Hepatic stellate cell (primary cell): ENCODE measurements around the gene LYPD4.
A peak's percentile ranks its signal among the peaks of the same experiment; 100 is the strongest.
"Not testable (repeated sequence)": the region's sequence is repeated elsewhere in the genome, so short reads cannot be mapped to it uniquely, and the experiment has no call there.

Experiments used
- DNase-seq: peaks from one replicate; pipeline ENCODE4 v3.0.0; 2011; ENCODE audit warnings: low spot score

LYPD4 gene, protein sequence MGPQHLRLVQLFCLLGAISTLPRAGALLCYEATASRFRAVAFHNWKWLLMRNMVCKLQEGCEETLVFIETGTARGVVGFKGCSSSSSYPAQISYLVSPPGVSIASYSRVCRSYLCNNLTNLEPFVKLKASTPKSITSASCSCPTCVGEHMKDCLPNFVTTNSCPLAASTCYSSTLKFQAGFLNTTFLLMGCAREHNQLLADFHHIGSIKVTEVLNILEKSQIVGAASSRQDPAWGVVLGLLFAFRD

DNA sequence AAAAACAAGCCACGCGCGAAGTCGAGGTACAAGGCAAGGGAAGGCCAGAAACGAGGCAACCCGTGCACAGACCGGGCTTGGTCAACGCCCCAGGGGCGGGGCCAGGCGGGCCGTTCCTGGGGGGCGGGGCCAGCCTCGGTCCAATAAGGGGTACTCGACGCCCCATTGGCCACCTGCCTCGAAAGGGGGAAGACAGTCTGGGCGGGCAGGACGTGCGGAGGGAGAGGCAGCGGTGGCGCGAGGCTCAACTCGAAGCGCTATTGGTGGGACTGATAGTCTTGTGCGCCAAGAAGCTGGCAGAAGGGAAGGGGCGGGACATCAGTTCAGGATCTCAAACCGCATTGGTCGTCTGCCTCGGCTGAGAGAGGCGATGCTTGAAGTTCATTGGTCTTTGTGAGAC is at the start of gene LYPD4:
LYPD4 (minus strand) TSS at position 83 of the 400 bp plus-strand sequence. CDS start 5,398 bp downstream, outside the sequence.
- no peak for DNase-seq

DNA sequence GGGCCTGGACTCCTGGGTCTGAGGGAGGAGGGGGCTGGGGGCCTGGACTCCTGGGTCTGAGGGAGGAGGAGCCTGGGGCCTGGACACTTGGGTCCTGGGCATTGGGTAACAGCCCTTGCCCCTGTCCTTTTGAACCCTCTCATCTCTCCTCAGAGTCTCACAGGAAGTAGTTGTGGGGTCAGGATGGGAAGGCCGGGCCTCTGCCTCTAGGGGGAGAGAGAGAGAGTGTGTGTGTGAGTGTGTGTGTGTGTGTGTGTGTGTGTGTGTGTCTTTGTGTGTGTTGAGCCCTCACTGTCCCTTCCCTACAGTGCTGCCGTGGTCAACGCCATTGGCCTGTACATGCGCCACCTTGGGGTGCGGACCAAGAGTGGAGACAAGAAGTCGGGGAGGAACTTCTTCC is 49.4 kb upstream of the LYPD4 start:
- DNase-seq = no peak

DNA sequence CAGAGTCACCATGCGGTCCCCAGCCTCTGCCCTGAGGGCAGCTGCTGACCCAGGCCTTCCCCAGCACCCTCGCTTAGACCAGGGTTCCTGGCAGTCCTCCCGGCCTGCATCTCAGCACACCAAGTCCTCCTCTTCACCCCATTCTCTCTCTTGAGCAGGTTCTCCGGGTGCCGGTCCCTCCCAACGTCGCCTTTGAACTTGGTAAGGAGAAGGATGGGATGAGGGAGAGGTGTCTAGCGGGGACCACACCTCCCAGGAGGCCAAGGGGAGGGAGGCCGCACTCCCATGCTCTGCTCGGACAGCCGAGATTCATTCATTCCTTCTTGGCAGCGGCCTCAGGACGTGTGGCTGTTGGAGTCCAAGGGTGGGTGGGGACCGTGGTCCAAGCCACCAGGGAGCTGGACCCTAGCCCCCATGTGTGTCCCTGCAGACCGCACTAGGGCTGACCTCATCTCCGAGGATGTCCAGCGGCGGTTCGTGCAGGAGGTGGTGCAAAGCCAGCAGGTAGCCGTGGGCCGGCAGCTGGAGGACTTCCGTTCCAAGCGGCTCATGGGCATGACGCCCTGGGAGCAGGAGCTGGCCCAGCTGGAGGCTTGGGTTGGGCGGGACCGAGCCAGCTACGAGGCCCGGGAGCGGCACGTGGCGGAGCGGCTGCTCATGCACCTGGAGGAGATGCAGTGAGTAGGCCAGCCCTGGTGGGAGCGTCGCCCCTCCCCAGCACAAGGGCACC is 47.9 kb upstream of the LYPD4 start:
- DNase-seq = no peak

DNA sequence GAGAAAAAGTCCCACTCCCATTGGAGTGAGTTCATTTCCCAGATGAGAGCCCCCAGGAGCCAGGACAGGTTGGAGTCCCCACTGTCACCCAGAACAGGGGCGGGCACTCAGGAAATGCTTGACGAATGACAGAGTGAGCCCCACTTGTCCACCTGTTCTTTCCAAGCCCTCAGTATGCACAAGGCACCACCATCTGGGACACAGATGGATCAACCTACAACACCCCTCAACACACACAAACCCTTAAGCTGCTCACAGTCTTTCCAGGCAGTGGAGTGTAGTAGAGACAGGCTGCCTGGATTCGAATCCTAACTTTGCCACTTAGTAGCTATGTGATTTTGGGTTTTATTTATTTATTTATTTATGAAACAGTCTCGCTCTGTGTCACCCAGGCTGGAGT is 46.5 kb upstream of the LYPD4 start:
- DNase-seq = no peak

DNA sequence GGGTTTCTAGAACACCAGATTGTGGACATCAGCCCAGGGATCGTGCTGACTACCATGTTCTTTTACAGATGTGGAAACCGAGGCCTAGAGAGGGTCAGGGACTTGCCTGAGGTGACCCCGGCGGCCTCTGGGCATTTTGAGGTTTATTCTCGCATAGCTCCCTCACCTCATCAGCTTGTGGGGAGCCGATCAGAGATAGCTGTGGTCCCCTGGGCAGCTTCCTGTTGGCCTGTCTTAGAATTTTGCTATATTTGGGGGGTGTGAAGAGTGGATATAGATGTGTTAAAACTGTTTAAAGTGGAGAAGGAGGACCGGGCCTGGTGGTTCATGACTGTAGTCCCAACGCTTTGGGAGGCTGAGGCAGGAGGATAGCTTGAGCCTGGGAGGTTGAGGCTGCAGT is 45.4 kb upstream of the LYPD4 start:
- no peak for DNase-seq

DNA sequence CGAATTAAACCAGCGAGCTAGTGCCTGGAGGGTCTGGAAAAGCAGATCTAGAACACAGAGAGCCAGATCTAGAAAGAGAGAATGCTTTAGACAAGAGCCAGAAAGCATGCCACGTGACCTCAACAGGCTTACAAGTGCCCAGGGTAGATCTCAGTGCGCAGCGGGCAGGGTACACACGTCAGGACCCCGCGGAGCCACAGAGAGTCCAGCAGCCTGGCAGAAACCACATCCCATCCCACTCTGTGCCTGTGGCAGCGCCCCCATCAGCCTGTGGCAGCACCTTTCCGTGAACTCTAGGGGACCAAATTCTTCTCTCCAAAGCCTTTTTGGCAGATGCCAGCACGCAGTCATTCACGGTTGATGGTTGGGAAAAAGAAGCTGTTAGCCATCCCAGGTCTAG is 44.4 kb upstream of the LYPD4 start:
- no peak for DNase-seq

DNA sequence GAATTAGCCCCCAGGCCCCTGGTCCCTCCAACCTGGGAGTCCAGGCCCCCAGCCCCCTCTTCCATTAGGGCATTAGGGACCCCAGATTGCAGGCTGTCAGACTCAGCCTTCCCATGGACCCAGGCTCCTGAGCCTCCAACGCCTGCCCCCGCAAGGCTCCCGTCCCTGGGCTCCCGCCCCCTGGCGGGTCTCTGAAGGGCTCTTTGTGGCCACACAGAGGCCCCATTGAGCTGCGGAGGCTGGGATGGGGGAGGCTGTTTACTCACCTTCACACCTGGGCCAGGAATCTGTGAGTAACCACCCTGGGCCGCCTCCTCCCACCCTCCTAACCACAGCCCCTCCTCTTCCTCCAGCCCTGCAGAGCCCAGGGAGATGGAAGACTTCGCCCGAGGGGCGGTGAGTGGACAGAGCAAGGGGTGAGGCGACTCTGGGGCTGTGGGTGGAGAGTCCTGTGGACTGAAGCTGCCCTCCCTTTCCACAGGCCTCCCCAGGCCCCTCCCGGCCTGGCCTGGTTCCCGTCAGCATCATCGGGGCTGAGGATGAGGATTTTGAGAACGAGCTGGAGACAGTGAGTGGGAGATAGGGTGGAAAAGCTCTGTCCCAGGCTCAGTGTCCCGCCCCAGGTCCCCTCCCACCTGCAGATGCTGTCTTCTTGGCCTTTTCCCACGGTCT is 43.4 kb upstream of the LYPD4 start:
- no peak for DNase-seq

DNA sequence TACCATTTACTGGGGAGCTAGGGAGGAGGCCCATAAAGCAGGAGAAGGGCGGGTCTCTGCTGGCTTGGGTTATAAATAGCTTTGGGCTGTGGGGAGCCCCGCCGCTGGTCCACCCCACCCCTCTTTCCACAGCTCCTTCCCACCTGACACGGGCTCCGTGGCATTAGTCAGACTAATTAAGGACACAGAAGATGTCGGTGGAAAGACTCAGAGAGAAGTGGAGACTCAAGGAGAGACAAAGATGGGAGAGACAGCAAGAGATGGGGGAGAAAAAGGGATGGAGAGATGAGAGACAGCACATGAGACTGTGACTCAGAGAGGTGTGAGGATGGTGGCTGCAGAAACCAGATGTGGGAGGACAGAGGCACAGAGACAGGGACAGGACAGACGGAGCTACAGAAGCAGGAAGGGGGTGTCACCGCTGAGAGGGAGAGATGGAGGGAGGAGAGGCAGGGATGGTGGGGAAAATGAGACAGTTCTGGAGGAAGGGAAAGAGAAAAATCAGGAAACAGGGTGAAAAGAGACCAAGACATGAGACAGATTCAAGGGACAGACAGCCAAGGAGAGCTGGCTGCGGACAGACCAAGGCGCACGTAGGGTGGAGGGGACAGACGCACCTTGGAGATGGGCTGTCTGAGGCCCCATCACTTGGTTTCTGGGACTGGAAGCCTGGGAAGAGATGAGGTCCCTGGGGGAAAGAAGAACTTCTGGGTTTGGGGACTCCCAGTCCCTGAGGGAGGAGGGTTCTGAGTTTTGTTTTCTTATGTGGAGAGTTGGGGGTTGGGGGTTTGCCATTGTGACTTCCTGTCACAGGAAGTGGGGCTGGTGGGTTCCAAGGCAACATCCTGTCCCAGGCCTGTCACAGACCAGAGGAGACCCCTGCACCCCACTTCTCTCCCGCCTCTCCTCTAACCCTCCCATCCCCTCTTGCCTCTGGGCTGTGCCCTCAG is 42.6 kb upstream of the LYPD4 start:
- no peak for DNase-seq

DNA sequence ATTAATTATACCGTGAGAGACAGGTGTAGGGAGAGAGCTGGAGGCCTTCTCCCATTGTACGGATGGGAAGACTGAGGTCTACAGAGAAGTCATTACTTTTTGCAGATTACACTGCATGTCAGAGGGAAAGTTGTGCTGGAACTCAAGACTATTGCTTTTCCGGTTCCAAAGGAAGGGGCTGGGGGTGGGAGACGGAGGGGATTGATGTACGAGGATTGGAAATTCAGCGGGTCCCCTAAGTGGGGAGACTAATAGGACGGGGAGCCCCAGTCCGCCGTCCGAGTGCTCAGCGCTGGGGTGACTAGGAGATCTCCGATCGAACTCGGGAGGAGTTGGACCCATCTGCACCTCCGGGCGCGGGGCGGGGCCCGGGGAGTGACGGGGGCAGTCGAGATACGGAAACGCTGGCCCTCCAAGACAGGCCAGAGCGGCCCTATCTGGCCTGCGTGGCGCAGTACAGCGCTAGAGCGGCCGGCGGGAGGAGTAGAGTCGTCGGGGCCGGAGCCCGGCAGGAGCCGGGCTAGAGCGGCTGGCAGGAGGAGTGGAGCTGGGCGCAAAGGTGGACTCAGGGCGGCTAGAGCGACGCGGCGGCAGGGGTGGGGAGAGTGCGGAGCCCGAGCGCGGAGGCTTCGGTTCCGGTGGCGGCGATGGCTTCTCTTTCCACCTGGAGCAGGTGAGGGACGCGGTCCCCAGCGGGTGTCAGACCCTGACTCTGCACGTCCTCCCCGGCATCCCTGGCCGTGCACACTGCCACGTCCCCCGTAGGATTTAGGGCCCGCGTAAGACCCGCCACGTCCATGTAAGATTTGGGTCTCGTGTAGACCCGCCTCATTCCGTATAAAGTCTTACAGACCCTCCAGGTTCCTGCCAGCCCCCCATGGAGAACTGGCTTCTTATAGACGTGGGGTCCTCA is 39.6 kb upstream of the LYPD4 start:
- DNase-seq = peak; percentile 99

DNA sequence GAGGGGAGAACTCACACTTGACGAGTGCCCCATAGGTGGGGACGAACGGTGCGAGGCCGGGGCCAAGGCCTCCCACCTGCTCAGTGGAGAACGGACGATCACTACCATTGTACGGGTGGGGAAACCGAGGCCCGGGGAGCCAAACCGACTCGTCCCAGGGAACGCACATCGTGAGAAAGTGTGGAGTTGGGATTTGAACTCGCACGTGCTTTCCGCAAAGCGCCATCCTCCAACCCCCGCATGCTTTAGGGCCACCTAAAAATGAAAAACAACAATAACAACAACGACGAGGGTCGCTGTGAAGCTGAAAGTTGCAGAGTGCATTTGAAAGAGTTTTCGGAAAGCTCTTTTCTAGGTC is 39.0 kb upstream of the LYPD4 start:
- no peak for DNase-seq

DNA sequence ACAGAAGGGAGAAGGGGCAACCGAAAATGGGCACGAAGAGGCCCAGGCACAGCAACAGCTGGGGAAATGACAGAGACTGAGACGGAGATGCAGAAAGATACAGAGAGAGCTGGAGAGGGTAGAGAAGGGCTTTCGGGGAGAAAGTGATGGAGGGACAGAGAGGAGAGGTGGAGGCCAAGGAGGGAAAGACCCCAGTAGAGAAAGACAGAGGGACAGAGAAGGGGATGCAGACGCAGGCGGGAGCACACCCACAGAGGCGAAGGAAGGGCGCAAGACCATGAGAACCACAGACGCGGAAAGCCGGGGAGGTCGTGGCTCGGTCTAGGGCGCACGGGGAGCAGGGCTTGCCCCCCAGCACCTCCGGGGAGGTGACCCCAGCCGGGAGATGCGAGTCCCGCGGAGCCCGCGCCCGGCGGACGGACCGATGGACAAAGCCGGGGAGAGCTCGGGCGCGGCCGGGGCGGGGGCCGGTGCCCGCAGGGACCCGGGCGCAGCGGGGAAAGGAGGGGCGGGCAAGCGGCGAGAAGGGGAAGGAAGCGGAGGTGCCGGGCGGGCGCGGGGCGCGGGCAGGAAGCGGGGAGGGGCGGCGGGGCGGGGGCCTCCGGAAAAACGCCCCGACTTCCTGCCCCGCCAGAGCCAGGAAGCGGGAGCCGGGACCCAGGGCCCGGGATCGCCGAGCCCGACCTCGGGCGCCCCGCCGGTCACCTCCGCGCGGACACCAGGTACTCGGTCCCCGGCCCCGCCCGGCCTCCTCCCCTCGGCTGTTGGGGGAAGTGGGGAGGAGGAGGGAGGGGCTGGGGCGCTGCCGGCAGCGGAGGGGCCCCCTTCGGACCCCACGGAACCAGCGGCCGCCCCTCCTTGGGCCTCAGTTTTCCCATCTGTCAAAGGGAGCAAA is 38.3 kb upstream of the LYPD4 start, which contains the start of gene ARHGEF1:
ARHGEF1 (plus strand) TSS at position 617 of the 895 bp plus-strand sequence. CDS start 4,899 bp downstream, outside the sequence.
- peak; percentile 54 for DNase-seq

DNA sequence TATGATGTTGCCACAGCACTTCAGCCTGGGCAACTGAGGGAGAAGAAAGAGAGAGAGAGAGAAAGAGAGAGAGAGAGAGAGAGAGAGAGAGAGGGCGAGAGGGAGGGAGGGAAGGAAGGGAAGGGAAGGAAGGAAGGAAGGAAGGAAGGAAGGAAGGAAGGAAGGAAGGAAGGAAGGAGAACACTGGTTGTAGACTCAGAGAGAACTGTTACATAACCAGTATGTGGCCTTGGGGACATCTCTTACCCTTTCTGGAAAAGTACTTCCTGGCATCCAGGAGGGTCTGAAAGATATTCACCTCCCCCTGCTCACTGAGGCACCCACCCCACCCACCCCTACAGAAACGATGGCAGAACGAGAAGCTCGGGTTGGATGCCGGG is 35.8 kb upstream of the LYPD4 start:
- DNase-seq = no peak

DNA sequence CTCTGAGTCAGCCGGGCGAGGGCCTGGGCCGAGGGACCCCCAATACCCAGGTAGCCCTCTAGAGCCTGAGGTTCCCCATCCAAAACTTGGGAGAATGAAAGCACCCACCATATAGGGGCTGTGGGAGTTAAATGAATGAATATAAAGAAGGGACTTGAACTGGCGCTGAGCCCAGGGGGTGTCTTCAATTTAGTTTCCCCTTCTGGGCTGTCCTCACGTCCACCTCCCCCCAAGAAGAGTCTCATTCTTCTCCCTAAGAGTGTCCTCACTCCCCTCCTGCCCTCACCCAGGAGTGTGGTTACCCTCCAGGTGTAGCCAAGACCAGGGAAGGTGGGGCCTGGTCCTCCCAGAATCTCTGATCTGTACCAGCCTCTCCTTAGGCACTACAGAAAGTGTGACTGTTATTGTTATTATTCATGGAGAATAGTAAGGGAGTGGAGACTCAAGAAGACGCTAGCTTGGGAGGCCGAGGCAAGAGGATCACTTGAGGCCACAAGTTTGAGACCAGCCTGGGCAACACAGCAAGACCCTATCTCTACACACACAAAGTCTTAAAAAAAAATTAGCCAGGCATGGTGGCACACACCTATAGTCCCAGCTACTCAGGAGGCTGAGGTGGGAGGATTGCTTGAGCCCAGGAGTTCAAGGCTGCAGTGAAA is 35.3 kb upstream of the LYPD4 start:
- no peak for DNase-seq

DNA sequence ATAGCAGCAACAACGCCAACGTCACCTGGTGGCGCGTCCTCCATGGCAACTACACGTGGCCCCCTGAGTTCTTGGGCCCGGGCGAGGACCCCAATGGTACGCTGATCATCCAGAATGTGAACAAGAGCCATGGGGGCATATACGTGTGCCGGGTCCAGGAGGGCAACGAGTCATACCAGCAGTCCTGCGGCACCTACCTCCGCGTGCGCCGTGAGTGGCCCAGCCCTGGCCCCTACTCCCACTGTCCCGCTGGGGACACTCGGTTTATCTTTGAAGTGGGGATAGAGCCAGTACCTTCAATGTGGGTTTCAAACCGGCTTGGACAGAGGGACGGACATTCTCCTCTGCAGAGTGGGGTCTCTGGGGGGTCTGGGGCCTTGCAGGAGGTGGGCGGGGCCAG is 34.6 kb upstream of the LYPD4 start:
- no peak for DNase-seq

DNA sequence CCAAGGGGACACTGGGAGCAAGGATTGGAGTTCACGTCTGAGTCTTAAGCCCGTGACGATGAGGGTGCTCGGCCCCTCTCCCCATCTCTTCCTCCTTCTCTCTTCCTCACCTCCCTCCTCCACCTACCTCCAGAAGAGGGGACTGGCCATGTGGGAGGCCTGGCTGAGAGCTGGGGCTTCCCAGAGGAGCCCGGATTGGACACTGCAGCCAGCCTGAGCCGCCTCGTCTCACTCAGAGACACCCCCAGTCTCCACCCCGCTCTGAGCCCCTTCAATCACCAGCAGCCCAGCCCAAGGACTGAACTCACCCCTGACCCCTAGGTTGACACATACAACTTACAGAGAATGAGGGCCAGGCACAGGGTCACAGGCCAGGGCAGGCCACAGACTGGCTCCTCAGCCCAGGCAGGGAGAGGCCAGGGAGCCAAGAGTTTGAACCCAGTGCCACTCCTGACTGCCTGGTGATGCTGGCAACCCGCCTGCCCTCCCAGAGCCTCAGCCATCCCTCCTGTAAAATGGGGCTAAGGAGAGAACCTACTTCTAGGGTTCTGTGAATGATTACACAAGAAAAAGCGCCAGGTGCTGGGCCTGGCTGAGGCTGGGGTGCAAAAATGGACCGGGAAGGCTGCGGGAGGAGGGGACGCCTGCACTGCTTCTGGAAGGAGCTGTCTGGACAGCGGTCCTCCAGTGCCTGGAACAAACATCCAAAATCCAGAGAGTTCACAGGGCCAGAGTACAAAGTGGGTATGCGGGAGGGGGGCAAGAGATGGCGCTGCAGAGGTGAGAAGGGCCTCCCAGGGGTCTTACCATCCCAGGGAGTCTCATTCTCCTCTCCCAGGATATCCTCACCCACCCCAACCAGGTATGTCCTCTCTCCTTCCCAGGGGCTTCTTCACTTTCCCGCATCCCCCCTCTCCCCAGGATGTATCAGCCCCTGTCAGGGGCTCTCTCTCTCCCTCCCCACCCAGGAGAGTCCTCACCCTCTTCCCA is 33.7 kb upstream of the LYPD4 start:
- no peak for DNase-seq

DNA sequence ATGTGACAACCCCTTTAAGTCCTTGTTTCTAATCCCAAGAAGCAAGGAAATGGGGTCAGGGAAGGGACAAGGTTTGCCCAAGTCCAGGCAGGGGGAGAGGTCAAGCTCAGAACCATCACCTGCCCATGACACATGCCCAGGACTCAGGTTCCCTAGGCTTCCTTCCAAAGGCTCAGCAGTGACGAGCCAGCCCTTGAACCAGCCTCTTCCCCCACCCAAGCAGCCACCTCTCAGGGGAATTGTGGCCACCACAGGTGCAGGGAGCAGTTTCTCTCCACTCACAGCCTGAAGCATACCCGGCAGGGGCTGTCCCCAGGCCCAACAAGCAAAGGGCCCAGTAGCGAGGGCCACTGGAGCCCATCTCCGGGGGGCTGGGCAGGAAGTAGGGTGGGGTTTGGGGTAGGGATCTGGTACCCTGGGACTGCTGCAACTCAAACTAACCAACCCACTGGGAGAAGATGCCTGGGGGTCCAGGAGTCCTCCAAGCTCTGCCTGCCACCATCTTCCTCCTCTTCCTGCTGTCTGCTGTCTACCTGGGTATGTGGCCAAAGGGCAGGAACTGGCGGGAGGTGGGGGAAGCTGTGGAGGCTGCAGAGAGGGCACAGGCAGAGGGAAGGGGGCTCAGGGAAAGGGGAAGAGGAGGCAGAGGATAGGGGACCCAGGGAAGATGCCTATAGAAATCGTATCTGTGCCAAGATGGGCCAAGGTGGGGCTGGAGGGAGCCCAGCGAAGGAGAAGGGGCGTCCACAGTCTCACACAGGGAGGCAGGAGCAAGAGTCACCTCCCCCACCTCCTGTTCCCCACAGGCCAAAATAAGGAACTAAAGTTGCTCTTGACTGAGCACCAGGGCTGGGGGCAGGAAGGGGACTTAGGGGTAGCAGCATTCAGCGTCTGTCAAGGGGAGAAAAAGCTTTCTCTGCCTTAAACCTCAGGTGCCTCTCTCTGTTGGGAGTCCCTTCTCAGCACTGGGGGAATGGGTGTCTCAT is 32.7 kb upstream of the LYPD4 start, which contains the start of gene CD79A:
CD79A (plus strand) TSS at position 433 of the 986 bp plus-strand sequence; CDS start at position 459, 26 bp downstream.
- no peak for DNase-seq

DNA sequence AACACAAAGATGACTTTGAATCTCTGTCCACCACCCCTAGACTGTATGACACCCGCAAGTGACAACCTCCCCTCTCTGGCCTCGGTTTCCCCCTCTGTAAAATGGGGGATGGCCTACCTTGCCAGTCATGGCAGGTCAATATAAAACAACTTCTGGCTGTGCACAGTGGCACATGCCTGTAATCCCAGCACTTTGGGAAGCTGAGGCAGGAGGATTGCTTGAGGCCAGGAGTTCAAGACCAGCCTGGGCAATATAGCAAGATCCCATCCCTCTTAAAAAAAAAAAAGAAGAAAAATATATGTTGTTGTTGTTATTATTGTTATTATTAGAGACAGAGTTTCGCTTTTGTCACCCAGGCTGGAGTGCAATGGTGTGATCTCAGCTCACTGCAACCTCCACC is 31.5 kb upstream of the LYPD4 start:
- not testable (repeated sequence) for DNase-seq
